H1 (cell line): ENCODE results near the gene COL4A1. TPM values are rescaled to one million over a fixed set of nuclear protein-coding genes. Genes with fewer than 3 reads are reported as not detected.

Source experiments
- CTCF ChIA-PET: fragments of 300-600 bp; sonication (Branson Sonifier 250); formaldehyde crosslinking; loops from one replicate; lab custom pipeline; 2021; ENCODE audit not compliant: partially characterized antibody; lab: Charles Lee
- POLR2A ChIA-PET: fragments of 300-600 bp; sonication (Branson Sonifier 250); formaldehyde crosslinking; loops from one replicate; lab custom pipeline; 2021; ENCODE audit warnings: inconsistent platforms; ENCODE audit not compliant: partially characterized antibody; lab: Charles Lee
- DNase-seq, 2 experiments: peaks; one replicate each; pipeline versions ENCODE4 v3.0.0 to v3.0.0-alpha.2; 2010 to 2022; ENCODE audit warnings: low spot score in 2 of 2, low read depth in 1 of 2, mixed read lengths in 1 of 2
- FAIRE-seq: peaks from 2 replicates; lab custom pipeline; 2011; peaks lifted over from hg19 to GRCh38; lab: Jason Lieb, UNC
- H2AFZ ChIP-seq: 2 replicates; pipeline ENCODE4 v1.8.1; 2012; ENCODE audit warnings: low read length, inconsistent platforms
- H2AK5ac ChIP-seq: 2 replicates; pipeline ENCODE4 v1.6.1; 2013; ENCODE audit warnings: low read depth, low read length
- H2BK120ac ChIP-seq: replicated peaks from 2 replicates; pipeline ENCODE3; 2013; ENCODE audit warnings: low read depth, low read length, inconsistent platforms
- H2BK12ac ChIP-seq: 2 replicates; pipeline ENCODE4 v1.6.1; 2013; ENCODE audit warnings: low read depth, low read length
- H2BK15ac ChIP-seq: 2 replicates; pipeline ENCODE4 v1.6.1; 2013; ENCODE audit warnings: low read length
- H2BK20ac ChIP-seq: 2 replicates; pipeline ENCODE4 v1.6.1; 2013; ENCODE audit warnings: low read length
- H2BK5ac ChIP-seq: 2 replicates; pipeline ENCODE4 v1.6.1; 2013; ENCODE audit warnings: low read depth, low read length
- H3K14ac ChIP-seq: 2 replicates; pipeline ENCODE4 v1.6.1; 2013; ENCODE audit warnings: inconsistent platforms; ENCODE audit not compliant: insufficient read length
- H3K18ac ChIP-seq: 2 replicates; pipeline ENCODE4 v1.6.1; 2013; ENCODE audit warnings: low read length; ENCODE audit errors: extremely low read depth
- H3K23ac ChIP-seq: 2 replicates; pipeline ENCODE4 v1.6.1; 2013; ENCODE audit warnings: inconsistent platforms; ENCODE audit not compliant: insufficient read length
- H3K23me2 ChIP-seq: 2 replicates; pipeline ENCODE4 v1.6.1; 2013; ENCODE audit warnings: low read depth, low read length
- H3K27ac ChIP-seq: 2 replicates; pipeline ENCODE4 v1.6.1; 2011; ENCODE audit warnings: low read depth, low read length, inconsistent platforms
- H3K27me3 ChIP-seq, 4 experiments: replicated peaks in 1 of 4; 1 replicate in 1 of 4; 2 replicates in 3 of 4; pipeline versions ENCODE4 v1.6.1 to v1.8.1; 2011 to 2013; ENCODE audit warnings: low read length in 3 of 4, mild to moderate bottlenecking in 3 of 4, inconsistent platforms in 2 of 4, mixed read lengths in 2 of 4, moderate library complexity in 1 of 4; ENCODE audit not compliant: control insufficient read depth in 3 of 4, insufficient read depth in 3 of 4; ENCODE audit errors: extremely low read depth in 1 of 4
- H3K36me3 ChIP-seq, 4 experiments: 2 replicates each; pipeline versions ENCODE4 v1.6.1 to v1.8.1; 2011 to 2013; ENCODE audit warnings: mild to moderate bottlenecking in 4 of 4, low read length in 3 of 4, moderate library complexity in 2 of 4, control low read depth in 1 of 4, inconsistent platforms in 1 of 4; ENCODE audit not compliant: insufficient read depth in 4 of 4, control insufficient read depth in 2 of 4
- H3K4ac ChIP-seq: replicated peaks from 2 replicates; pipeline ENCODE3; 2013; ENCODE audit warnings: low read length, low read depth, mixed read lengths, inconsistent platforms; ENCODE audit not compliant: insufficient read length
- H3K4me1 ChIP-seq, 4 experiments: replicated peaks in 1 of 4; 1 replicate in 1 of 4; 2 replicates in 3 of 4; pipeline versions ENCODE4 v1.6.1 to v1.8.1; 2011 to 2013; ENCODE audit warnings: low read length in 3 of 4, inconsistent platforms in 2 of 4, mixed read lengths in 1 of 4; ENCODE audit not compliant: insufficient read depth in 4 of 4, control insufficient read depth in 3 of 4
- H3K4me2 ChIP-seq, 2 experiments: 2 replicates each; pipeline versions ENCODE4 v1.6.1 to v1.8.1; 2011 to 2013; ENCODE audit warnings: low read depth in 2 of 2, low read length in 2 of 2, control low read depth in 1 of 2, inconsistent platforms in 1 of 2, mild to moderate bottlenecking in 1 of 2; ENCODE audit not compliant: insufficient read depth in 1 of 2
- H3K4me3 ChIP-seq, 4 experiments: fragments of 200-600, 300-600 bp in 1 of 4; sonication (generic), shearing (Covaris generic), sonication (Bioruptor Twin) in 1 of 4; 2 replicates each; pipeline versions ENCODE4 v1.5.1 to v1.8.1; 2011 to 2016; ENCODE audit warnings: low read length in 4 of 4, low read depth in 3 of 4, control low read depth in 2 of 4, inconsistent platforms in 2 of 4, mild to moderate bottlenecking in 2 of 4, mixed read lengths in 1 of 4, moderate library complexity in 1 of 4; ENCODE audit not compliant: insufficient read depth in 2 of 4; ENCODE audit errors: extremely low read depth in 1 of 4
- H3K56ac ChIP-seq: replicated peaks from 2 replicates; pipeline ENCODE3; 2013; ENCODE audit warnings: low read depth, mild to moderate bottlenecking, mixed read lengths, low read length, inconsistent platforms; ENCODE audit not compliant: insufficient read length
- H3K79me1 ChIP-seq: 2 replicates; pipeline ENCODE4 v1.6.1; 2013; ENCODE audit warnings: low read depth, low read length, control low read depth
- H3K79me2 ChIP-seq, 2 experiments: 2 replicates each; pipeline versions ENCODE4 v1.6.1 to v1.8.1; 2012 to 2013; ENCODE audit warnings: low read length in 2 of 2, mild to moderate bottlenecking in 2 of 2, inconsistent platforms in 1 of 2; ENCODE audit not compliant: insufficient read depth in 2 of 2, control insufficient read depth in 1 of 2
- H3K9ac ChIP-seq, 4 experiments: replicated peaks in 1 of 4; 1 replicate in 1 of 4; 2 replicates in 3 of 4; pipeline versions ENCODE4 v1.6.1 to v1.8.1; 2011 to 2013; ENCODE audit warnings: low read depth in 3 of 4, low read length in 3 of 4, control low read depth in 2 of 4, mild to moderate bottlenecking in 2 of 4, moderate library complexity in 2 of 4, inconsistent platforms in 1 of 4; ENCODE audit errors: extremely low read depth in 1 of 4
- H3K9me3 ChIP-seq, 2 experiments: 2 replicates each; pipeline versions ENCODE4 v1.6.1 to v1.8.1; 2012 to 2013; ENCODE audit warnings: mild to moderate bottlenecking in 2 of 2, moderate library complexity in 2 of 2, control low read depth in 1 of 2, inconsistent platforms in 1 of 2, low read depth in 1 of 2, low read length in 1 of 2, mixed read lengths in 1 of 2; ENCODE audit not compliant: insufficient read depth in 2 of 2
- H4K20me1 ChIP-seq, 2 experiments: replicated peaks in 1 of 2; 2 replicates each; pipeline versions ENCODE3 to v1.8.1; 2011 to 2013; ENCODE audit warnings: inconsistent platforms in 2 of 2, low read length in 2 of 2, mild to moderate bottlenecking in 1 of 2; ENCODE audit not compliant: insufficient read depth in 2 of 2, control insufficient read depth in 1 of 2
- H4K5ac ChIP-seq: 2 replicates; pipeline ENCODE4 v1.6.1; 2013; ENCODE audit warnings: low read length, low read depth, mixed read lengths, inconsistent platforms; ENCODE audit not compliant: insufficient read length
- H4K8ac ChIP-seq: 2 replicates; pipeline ENCODE4 v1.8.0; 2013; ENCODE audit warnings: mild to moderate bottlenecking, moderate library complexity, low read length, inconsistent platforms; ENCODE audit not compliant: insufficient read depth; ENCODE audit errors: extremely low read depth
- H4K91ac ChIP-seq: replicated peaks from 2 replicates; pipeline ENCODE3; 2013; ENCODE audit warnings: low read length, mixed read lengths, inconsistent platforms; ENCODE audit not compliant: insufficient read length
- SIRT6 ChIP-seq: IDR thresholded peaks from one replicate; pipeline ENCODE4 v1.7.1; 2012; ENCODE audit warnings: low read length, inconsistent platforms
- WGBS, 2 experiments: shearing (Covaris generic) in 1 of 2; methylation state at CpG; one replicate each; pipeline versions ENCODE4 v1.1.6 to v1.1.7; 2013 to 2015; ENCODE audit warnings: low lambda C conversion rate in 2 of 2, mixed read lengths in 2 of 2, inconsistent platforms in 1 of 2, low coverage in 1 of 2, missing lambda C conversion rate in 1 of 2; ENCODE audit not compliant: insufficient replicate concordance in 2 of 2, insufficient coverage in 1 of 2, insufficient read length in 1 of 2; ENCODE audit errors: extremely low coverage in 1 of 2, missing lambda C conversion rate in 1 of 2; 5-methylcytosine and 5-hydroxymethylcytosine counted together
- polyA plus RNA-seq, 7 experiments: library from polyadenylated mRNA; depleted of rRNA in 3 of 7; stranded (reverse) in 5 of 7; unstranded in 2 of 7; fragments of >200 nt in 5 of 7; fragments of 200-250 nt in 2 of 7; gene quantifications; 1 replicate in 5 of 7; 2 replicates in 1 of 7; 4 replicates in 1 of 7; pipeline versions ENCODE4 v1.2.1 to v1.2.3, GENCODE V29; 2011 to 2013; ENCODE audit warnings: missing spikeins in 2 of 7, mixed read lengths in 2 of 7
- total RNA-seq: library from RNA; stranded (reverse); fragmentation: NEBNext Ultra II Directional; extraction: Animal tissue kit (Norgen Biotek cat#: 25700); gene quantifications from 2 replicates; pipeline ENCODE4 v1.2.1, GENCODE V29; 2021

The COL4A1 gene
- total and polyA plus RNA-seq, 2 of the 8 experiments (the other 6 are each of a cell fraction or from before 2014, with no cell fraction given) = 30.7 to 82.0 TPM

DNA sequence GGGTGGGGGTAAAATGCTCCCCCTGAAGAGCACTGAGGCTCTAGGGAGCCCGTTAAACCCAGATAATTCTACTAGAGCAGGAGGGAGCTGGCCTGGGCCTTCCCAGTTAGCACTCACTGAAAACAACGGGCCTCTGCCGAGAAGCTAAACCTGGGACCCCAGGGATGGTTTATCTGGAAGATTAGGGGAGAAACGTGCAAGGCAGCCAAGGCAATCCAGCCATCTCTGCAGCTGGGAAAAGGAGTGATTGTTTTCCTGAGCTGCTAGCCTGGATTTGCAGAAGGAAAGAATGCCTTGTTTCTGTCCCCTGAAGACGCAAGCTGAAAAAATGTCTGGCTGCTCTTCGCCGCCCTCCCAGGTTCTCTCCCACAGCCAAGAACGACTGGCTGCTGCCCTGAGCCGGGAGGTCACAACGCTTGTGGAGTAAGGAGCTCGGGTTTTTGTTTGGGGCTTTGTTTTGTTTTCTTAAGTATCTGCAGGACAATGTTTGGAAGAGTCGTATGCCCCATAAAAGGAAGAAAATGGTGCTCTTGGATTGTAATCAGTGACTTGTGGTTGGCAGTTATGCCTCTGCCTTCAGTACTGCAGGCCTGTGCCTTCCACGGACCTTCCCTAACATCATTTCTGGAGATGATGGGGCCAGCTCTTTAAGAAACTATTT, 31.6 kb upstream of the COL4A1 start:
- Histone ChIP-seq H2BK20ac (no peak overlapping the region), H3K56ac (no peak overlapping the region), H3K9ac (no peak overlapping the region; a peak in 1 of 7 replicates), H2BK120ac (no peak overlapping the region), H3K79me1 (peaks cover 8% of the 10 kb centered on the region), H4K5ac (no peak overlapping the region), H3K36me3 (no peaks in the 10 kb centered on the region), H3K4me3 (no peak overlapping the region), H2BK5ac (no peak overlapping the region), H2BK12ac (no peak overlapping the region), H3K23ac (no peak overlapping the region), H3K23me2 (no peaks in the 10 kb centered on the region), H3K4me2 (peak overlapping the region in 1 of 2 experiments; percentile 4; a peak in 1 of 4 replicates), H4K91ac (no peak overlapping the region), H3K14ac (no peak overlapping the region), H2BK15ac (no peak overlapping the region), H2AFZ (no peak overlapping the region), H3K4ac (no peak overlapping the region), H3K79me2 (no peaks in the 10 kb centered on the region), H3K9me3 (no peaks in the 10 kb centered on the region), H4K20me1 (peaks cover 4 to 6% of the 10 kb centered on the region in 2 experiments), H3K4me1 (peaks cover 3 to 20% (median 11%) of the 10 kb centered on the region in 4 experiments; a peak in 6 of 7 replicates), H3K27me3 (no peaks in the 10 kb centered on the region), H3K27ac (no peak overlapping the region), H4K8ac (no peak overlapping the region), H3K18ac (no peak overlapping the region), H2AK5ac (no peak overlapping the region)
- FAIRE-seq (no peak), DNase-seq (no peak)
- CTCF ChIA-PET = interaction anchor here (0.7 to 2.0 kb wide), 14 partner anchors 9 to 91 kb away, joined by 3 to 8 read pairs (median 4); no protein-coding TSS in a partner anchor
- TF ChIP-seq SIRT6 = no peak
- 68% methylated on average over 13 of the region's 13 CpGs; no CpG with 5 or more reads in 1 of the 2 experiments for WGBS, 2 experiments
- POLR2A ChIA-PET = interaction anchor here (1.2 kb wide), 1 partner anchor 32 kb away, joined by 5 read pairs; the partner anchor contains the start of gene COL4A1
